HG03103 (cell line): ENCODE measurements around the gene PXDN.
"Not testable (repeated sequence)": the region's sequence is repeated elsewhere in the genome, so short reads cannot be mapped to it uniquely, and the experiment has no call there.

ENCODE experiments used
- ATAC-seq: cut with Tn5 transposase; IDR thresholded peaks from one replicate; pipeline ENCODE4 v1.9.1; 2021; ENCODE audit warnings: low read depth; ENCODE audit not compliant: unreplicated experiment

The PXDN gene

DNA sequence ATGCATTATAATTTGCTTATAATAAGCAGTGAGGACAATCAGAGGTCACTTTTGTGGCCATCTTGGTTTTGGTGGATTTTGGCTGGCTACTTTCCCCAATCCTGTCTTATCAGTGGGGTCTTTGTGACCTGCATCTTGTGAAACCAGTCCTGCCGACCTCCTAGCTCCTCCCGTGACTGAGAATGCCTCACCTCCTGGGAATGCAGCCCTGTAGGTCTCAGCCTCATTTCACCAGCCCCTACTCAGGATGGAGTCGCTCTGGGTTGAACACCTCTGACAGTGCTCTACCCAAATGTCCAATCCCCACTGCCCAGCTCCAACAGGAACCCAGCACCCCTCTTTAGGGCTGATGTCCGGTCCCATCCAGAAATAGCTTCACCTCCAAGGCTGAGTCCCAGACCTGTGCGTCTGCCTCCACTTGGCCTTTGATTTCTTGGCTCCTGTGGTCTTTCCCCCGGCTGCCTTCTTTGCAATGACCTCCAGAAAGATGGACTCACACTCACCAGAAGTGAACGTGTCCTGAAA, 31.3 kb upstream of the PXDN start:
- ATAC-seq: no peak

DNA sequence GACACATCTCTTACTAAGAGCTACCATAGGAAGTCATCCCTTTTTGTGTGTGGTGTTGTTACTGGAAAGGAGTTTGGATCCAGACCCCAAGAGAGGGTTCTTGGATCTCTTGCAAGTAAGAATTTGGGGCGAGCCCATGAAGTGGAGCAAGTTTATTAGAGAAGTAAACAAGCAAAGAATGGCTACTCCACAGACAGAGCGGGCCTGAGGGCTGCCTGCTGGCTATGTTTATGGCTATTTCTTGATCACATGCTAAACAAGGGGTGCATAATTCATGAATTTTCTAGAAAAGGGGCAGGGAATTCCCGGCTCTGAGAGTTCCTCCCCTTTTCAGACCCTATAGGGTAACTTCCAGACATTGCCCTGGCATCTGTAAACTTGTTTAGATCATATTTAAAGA, 30.6 kb upstream of the PXDN start:
- ATAC-seq: no peak

DNA sequence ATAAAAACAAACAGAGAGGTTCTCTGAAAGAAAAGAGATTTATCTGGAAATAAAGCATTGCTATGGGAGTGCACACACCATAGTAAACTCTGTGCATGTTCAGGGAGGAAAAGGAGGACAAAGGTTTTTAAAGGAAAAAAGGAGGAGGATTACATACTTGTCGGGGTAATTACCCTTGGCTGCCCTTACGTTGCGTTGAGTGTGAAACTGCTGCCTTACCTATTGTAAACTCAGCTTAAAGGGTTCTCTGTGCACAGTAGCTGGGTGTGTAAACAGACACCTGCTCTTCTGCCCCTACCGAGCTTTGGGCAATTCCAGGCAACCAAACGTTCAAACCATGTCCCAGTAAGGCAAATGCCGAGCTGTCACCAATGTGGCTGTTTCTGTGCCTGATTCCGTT, 29.6 kb upstream of the PXDN start:
- no peak for ATAC-seq

DNA sequence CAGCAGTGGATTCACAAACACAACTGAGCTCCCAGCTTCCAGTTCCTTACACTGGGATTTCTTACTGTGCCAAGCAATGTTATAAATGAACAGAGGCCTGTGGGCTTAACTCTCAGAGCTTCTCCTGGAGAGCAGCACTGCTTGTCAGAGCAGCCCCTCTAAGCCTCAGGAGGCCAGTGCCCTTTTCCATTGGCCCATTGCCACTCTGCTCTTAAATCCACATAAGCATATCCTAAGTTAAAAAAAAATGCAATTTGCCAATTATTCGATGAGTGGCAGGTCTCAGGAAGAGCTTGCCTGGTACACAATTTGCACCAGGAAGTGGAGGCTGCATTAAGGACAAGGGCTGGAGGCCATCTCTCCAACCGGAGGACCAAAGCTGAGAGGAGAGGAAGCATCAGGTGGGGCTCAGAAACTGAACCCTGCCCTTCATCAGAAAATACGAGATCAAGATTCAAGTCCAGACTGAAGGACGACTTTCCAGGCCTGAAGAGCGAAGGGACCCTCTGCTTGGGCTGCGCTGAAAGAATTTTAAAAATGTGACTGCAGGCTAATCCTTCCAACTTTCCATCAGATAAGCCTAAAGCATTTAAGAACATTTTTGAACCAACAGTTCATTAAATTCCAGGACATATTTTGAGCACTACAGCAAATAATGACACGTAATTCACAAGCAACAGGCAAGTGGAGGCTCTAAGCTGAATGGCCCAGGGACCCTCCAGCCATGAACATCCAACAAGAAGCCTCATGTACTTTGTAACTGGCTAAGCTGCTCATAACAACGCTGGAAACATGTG, 28.4 kb upstream of the PXDN start:
- no peak for ATAC-seq

DNA sequence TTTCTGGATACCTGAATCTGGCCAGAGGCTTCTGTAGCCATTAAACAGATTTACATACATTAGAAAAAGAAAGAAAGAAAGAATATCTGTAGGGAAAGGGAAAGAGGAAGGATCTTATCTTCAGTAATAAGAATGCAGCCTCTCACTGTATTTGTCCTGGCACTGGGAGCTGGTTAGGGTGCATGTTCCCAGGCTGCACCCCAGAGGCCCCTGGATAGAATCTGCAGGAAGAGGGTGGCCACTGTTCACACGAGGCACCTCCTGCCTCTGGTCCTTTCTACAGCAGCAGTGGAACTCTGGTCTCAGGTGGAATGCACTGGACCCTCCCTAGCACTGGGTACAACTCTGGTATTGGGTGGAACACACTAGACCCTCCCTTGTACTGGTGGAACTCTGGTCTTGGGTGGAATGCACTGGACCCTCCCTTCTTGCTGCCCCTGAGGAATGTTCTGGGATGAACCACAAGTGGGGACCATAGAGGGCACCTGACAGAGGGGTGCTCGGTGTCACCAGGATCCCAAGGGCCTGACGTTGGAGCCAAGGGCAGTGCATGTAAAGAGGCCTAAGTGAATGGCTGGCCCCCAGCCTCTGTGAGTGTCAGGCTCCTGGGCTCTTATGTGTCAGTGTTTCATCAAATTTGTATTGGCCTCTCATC, 27.4 kb upstream of the PXDN start:
- no peak for ATAC-seq

DNA sequence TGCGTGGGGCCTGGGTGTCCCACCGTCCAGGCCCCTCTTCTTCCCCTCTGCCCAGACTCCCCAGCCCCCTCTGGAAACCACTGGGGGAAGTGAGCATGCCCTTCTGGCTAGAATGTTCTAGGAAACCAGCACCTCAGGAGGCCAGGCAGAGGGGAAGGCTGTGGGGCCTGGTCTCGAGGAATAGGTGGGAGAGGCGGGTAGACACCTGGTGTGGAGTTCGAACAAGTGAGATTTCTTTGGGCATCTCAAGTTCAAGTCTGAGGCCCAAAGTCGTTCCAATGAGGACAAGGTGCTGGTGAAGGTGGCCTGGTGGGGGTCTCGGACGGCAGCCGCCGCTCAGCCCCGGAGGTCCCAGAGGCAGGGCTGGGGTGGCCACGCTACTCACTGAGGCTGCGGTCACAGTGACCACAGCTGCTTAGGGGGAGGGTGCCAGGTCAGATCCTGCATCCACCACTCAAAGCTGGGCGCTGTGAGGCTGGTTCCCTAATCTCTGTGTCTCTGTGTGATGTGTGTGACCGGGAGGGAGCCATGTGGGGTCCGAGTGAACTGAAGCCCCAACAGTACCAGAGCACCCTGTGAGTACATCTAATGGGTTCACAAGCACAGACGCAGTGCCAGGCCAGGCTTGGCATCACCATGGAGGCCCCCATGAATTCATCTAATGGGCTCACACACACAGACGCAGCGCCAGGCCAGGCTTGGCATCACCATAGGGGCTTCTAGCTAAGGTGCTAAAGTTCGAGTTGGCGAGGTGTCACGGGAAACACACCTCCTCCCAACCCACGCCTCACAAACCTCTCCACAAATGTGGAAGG, 26.5 kb upstream of the PXDN start:
- ATAC-seq: no peak

DNA sequence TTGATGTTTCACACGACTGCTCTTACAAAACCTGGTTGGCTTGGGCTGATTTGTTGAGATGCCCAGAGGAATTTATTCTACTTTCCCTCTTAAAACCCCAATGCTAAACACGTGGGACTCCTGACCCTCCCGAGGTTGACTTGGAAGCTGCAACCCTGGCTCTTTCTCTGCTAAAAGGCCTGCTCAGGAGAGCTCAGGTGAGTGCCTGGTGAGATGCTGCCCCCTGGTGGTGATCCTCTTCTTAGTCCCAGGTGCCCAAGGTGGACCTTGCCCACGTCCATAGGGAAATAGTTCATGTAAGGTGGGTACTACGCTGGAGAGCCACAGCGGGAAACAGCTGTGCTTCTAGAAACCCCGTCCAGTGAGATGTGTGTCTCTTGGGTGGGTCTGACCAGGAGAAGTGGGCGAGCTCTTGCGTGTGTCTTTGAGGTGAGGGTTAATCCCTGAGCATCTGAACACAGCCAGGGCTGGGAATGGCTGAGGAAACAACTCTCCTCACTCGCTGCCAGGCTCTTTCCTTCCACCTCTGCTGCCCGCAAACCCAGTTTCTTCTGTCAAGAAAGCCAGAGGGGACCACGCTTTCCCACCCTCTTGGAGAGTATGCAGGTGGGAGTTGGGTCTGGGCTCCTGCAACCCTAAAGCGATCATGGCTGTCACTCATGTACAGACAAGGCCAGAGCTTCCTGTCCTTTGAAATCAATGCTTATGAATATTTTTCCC, 25.5 kb upstream of the PXDN start:
- peak; percentile 58 for ATAC-seq

DNA sequence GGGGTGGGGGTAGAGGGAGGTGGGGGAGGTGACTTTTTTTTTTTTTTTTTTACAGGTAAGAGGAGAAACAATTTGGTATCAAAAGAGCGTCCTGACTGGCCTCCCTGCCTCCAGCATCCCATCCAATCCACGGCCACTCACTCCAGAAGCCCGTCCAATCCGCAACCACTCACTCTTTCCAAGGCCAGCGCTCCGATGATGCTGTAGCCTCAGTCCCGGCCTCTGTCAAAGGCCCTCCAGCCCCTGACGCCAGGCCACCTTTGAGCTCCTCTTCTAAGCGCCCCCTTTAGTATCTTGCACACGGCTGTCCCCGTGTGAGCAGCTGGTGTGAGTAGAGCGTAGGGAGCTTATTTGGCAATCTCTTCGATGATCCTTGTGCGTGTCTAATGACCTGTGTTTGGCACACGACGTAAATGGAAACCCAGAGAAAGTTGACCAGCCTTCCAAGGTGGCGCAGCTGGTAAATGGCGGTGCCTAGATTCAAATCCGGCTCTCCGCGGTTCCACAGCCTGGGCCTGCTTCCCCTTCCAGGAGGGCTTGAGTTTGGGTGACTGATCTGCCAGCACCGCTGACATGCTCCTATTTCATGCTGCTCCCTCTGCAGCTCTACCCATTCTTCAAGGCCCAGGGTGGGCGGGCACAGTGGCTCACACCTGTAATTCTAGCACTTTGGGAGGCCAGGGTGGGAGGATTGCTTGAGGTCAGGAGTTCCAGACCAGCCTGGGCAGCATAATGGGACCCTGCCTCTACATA, 23.8 kb upstream of the PXDN start:
- ATAC-seq: no peak

DNA sequence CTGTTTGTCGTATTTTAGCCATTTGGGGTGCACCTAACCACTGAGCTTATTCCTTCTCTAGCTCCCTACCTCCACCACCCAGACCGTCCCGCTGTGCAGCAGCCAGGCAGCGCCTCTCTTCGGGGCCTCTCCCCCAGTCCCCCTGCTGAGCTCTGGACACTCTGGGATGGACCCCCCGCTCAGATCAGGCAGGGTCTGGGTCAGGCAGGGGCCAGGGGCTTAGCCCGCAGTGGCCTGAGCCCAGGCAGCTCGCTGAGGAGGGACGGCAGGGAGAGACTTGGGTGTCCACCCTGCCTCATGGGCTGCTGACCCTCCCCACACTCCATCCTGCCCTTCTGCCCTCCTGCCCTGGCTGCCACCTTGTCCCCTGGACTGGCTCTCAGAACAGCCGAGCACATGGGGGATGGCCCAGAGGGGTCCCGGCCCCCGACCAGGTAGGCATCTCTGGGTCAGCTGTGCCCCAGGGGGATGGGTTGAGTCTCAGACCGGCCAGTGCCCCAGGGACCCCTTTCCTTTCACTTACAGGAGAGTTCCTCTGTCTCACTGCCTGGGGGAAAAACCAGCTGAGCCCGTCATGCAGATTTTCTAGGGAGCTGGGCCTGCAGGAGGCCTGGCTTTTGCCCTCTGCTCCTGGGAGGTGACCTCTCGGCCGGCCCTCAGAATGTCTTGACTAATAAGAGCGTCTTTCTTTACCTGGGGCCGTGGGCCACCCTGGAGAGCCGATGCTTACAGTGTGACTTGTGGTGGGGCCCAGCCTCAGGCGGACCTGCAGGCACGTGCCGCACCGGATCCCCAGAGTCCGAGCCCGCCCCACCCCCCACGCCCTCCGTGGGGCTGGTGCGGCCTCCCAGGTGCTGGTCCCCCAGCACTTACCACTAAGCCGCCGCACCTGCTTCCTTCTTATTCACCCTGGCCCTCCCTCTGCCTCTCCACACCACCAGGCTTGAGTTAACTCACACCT, 22.8 kb upstream of the PXDN start:
- ATAC-seq: no peak

DNA sequence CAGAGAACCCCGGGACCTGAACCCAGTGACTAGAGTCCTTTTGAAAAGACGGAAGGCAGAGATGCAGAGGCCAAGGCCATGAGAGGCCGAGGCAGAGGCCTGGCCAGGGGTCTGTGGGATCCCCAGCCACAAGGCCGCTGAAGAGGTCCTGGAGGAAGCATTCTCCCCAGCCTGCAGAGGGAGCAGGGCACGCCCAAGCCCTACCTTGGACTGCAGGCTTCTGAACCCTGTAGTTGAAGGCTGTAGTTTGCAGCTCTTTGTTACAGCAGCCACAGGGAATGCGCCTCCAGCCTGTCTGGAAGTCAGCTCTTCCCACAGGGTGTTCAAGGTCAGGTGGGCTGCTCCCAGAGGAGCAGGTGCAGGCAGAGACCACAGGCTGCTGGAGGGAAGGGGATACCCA, 22.1 kb upstream of the PXDN start:
- no peak for ATAC-seq

DNA sequence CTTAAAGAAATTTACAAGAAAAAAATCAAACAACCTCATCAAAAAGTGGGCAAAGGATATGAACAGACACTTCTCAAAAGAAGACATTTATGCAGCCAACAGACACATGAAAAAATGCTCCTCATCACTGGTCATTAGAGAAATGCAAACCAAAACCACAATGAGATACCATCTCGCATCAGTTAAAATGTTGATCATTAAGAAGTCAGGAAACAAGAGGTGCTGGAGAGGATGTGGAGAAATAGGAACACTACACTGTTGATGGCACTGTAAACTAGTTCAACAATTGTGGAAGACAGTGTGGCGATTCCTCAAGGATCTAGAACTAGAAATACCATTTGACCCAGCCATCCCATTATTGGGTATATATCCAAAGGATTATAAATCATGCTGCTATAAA, 20.9 kb upstream of the PXDN start:
- not testable (repeated sequence) for ATAC-seq

DNA sequence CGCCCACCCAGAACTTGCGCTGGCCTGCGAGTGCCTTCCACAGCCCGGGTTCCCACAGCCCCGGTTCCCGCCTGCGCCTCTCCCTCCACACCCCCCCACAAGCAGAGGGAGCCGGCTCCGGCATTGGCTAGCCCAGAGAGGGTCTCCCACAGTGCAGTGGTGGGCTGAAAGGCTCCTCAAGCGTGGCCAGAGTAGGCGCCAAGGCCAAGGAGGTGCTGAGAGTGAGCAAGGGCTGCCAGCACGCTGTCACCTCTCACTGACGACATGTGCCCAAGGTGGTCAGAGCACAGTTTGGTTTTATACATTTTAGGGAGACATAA, 15.3 kb upstream of the PXDN start:
- ATAC-seq: no peak

DNA sequence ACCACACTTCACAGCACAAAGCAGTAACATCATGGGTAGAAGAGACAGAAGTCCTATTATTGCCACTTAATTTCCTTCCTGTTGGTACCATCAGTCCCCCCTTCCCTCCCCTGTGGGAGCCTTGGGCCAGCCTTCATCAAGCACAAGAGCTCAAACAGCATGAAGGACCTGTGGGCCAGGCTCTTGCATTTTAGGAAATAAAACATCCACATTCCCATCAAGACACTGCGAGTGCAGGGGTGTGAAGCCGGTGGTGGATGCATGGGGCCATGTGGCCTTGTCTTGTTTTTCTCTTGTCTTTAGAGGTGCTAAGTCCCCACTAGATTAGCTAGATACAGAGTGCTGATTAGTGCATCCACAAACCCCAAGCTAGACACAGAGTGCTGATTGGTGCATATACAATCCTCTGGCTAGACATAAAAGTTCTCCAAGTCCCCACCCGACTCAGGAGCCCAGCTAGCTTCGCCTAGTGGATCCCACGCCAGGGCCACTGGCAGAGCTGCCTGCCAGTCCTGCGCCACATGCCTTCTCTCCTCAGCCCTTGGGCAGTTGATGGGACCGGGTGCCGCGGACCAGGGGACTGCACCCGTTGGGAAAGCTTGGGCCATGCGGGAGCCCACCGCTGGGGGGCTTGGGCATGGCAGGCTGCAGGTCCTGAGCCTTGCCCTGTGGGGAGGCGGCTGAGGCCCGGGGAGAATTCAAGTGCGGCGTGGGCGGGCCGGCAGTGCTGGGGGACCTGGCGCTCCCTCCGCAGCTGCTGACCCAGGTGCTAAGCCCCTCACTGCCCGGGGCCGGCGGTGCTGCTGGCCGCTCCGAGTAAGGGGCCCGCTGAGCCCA, 14.7 kb upstream of the PXDN start:
- ATAC-seq: no peak

DNA sequence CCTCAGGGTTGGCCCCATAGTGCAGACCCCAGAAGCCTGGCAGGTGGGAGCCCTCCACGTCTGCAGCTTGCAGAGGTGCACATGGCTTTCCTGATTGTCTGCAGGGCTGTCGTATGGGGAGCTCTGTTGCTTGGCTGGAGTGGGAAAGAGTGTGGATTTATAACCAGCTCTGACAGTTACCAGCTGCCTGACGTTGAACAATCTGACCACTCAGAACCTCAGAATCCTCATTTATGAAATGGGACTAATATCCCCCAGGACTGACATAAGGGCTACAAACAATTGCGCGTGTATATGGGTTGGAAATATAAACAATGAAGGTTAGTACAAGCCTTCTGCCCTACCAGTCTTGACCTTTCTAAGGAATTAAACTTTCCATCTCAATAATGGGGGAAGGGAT, 13.9 kb upstream of the PXDN start:
- no peak for ATAC-seq

DNA sequence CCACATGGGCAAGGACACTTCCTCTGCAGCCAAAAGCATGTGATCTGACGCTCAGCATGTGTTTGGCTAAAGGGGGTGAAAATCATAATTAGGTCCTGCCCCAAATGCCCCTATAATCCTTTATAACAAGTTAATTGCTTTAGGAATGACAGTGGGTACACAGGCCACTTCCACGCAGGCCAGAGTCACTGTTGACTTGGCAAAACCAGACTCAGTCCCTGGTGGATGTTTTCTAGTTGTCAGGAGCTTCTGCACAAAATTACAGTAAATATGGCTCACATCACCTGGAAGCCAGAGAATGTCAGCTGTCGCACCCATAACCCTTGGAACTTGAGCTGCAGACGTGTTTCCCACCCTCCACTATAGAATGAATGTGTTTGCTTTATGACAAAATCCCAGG, 13.3 kb upstream of the PXDN start:
- no peak for ATAC-seq

DNA sequence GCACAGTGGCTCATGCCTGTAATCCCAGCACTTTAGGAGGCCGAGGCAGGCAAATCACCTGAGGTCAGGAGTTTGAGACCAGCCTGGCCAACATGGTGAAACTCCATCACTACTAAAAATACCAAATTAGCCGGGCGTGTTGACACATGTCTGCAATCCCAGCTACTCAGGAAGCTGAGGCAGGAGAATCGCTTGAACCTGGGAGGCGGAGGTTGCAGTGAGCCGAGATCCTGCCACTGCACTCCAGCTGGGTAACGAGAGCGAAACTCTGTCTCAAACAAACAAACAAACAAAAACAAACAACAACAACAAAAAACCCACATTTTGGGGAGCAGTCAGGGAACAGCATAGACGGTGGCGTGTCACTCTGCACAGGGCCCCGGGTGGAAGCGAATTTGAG, 12.8 kb upstream of the PXDN start:
- not testable (repeated sequence) for ATAC-seq

DNA sequence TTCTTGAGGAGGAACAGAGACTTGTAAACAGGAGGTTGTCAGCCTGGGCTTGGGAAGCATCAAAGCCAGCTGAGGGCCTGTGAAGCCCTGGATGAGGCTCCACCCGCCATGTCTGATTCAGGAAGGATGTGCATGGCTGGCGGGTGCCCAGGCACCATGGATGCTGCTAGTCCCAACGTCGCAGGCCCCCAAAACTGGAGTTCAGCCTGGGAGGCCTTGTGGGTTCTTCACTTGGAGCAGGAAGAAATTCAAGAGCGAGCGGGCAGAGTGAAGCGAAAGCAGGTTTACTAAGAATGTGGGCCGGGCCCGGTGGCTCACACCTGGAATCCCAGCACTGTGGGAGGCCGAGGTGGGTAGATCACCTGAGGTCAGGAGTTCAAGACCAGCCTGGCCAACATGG, 12.1 kb upstream of the PXDN start:
- no peak for ATAC-seq
